ENCODE results near the gene MELTF. TPM values are rescaled to one million over a fixed set of nuclear protein-coding genes. Genes with fewer than 3 reads are reported as not detected.

The MELTF gene
- polyA plus RNA-seq, 1 donor from 2014 or later, result 0.09 TPM

DNA sequence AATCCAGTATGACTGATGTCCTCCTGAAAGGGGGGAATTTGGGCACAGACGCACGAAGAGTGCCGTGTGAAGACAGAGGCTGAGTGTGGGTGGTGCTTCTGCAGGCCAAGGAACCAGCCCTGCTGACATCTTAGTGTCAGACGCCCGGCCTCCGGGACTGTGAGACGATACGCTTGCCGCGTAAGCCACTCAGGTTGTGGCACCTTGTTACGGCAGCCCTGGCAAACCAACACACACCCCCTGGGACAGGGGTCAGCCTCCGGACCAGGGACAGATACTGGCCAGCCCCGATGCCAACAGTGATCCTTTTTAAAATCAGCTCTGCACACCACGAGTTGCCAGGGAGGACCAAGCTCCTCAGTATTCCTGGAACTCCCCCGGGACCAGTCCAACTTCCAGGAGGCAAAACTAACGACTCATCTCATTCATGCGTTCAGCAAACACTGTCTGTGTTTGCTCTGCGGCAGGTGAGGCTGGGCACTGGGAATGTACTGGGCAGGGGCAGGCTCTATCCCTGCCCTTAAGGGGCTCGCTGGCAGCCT is 39.8 kb downstream of the MELTF start:
- Histone ChIP-seq H3K27me3 (ENCODE audit: insufficient read depth, low read depth, low read length) (no peaks in the 10 kb centered on the region), H3K27ac (ENCODE audit: low read length) (no peak overlapping the region), H3K4me3 (ENCODE audit: low read length) (no peak overlapping the region), H3K9me2 (ENCODE audit: insufficient read depth, low read length) (no peaks in the 10 kb centered on the region), H3K79me2 (replicated peaks; ENCODE audit: insufficient read depth, low read length) (no peaks in the 10 kb centered on the region), H4K20me1 (ENCODE audit: insufficient read depth) (no peaks in the 10 kb centered on the region), H3K9me3 (ENCODE audit: low read length) (no peaks in the 10 kb centered on the region), H3F3A (ENCODE audit: insufficient read depth, low read length, poor library complexity, severe bottlenecking) (no peaks in the 10 kb centered on the region), H3K36me3 (ENCODE audit: insufficient read depth, low read length) (no peaks in the 10 kb centered on the region), H3K9ac (ENCODE audit: low read length) (no peak overlapping the region), H3K4me2 (ENCODE audit: low read length) (no peak overlapping the region), H2AFZ (ENCODE audit: low read depth, low read length) (no peak overlapping the region)
- no peak for TF ChIP-seq POLR2AphosphoS5 (IDR thresholded peaks at IDR 0.05)
- TF ChIP-seq MXI1 (conservative IDR thresholded peaks at IDR 0.05; ENCODE audit: poor library complexity, severe bottlenecking), result no peak
- no peak for TF ChIP-seq EP300 (conservative IDR thresholded peaks at IDR 0.05; ENCODE audit: poor library complexity, severe bottlenecking)
- no peak for TF ChIP-seq RAD21 (conservative IDR thresholded peaks at IDR 0.05)
- TF ChIP-seq TAF1 (IDR thresholded peaks at IDR 0.05; ENCODE audit: low read depth), result no peak
- TF ChIP-seq EZH2 (IDR thresholded peaks at IDR 0.05; ENCODE audit: borderline replicate concordance, insufficient read depth, low read length, poor library complexity, severe bottlenecking), result no peak
- TF ChIP-seq SMC3 (conservative IDR thresholded peaks at IDR 0.05; ENCODE audit: poor library complexity), result no peak
- no peak for TF ChIP-seq CTCF (IDR thresholded peaks at IDR 0.05; ENCODE audit: poor library complexity, severe bottlenecking)
- TF ChIP-seq, protein P1, sequence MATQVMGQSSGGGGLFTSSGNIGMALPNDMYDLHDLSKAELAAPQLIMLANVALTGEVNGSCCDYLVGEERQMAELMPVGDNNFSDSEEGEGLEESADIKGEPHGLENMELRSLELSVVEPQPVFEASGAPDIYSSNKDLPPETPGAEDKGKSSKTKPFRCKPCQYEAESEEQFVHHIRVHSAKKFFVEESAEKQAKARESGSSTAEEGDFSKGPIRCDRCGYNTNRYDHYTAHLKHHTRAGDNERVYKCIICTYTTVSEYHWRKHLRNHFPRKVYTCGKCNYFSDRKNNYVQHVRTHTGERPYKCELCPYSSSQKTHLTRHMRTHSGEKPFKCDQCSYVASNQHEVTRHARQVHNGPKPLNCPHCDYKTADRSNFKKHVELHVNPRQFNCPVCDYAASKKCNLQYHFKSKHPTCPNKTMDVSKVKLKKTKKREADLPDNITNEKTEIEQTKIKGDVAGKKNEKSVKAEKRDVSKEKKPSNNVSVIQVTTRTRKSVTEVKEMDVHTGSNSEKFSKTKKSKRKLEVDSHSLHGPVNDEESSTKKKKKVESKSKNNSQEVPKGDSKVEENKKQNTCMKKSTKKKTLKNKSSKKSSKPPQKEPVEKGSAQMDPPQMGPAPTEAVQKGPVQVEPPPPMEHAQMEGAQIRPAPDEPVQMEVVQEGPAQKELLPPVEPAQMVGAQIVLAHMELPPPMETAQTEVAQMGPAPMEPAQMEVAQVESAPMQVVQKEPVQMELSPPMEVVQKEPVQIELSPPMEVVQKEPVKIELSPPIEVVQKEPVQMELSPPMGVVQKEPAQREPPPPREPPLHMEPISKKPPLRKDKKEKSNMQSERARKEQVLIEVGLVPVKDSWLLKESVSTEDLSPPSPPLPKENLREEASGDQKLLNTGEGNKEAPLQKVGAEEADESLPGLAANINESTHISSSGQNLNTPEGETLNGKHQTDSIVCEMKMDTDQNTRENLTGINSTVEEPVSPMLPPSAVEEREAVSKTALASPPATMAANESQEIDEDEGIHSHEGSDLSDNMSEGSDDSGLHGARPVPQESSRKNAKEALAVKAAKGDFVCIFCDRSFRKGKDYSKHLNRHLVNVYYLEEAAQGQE (IDR thresholded peaks at IDR 0.05; ENCODE audit: borderline replicate concordance), result no peak

GRCh38 chr3:196988241-196989029 is 41.2 kb downstream of the MELTF start:
- no peaks in the 10 kb centered on the region for H3F3A ChIP-seq (ENCODE audit: insufficient read depth, low read length, poor library complexity, severe bottlenecking)
- H3K9me2 ChIP-seq (ENCODE audit: insufficient read depth, low read length), result no peaks in the 10 kb centered on the region
- no peak for TF ChIP-seq EP300 (conservative IDR thresholded peaks at IDR 0.05; ENCODE audit: poor library complexity, severe bottlenecking)
- TF ChIP-seq, protein P1 (IDR thresholded peaks at IDR 0.05; ENCODE audit: borderline replicate concordance), result no peak
- H3K79me2 ChIP-seq (replicated peaks; ENCODE audit: insufficient read depth, low read length), result no peaks in the 10 kb centered on the region
- no peak overlapping the region for H3K4me2 ChIP-seq (ENCODE audit: low read length)
- no peak overlapping the region for H3K4me3 ChIP-seq (ENCODE audit: low read length)
- H3K36me3 ChIP-seq (ENCODE audit: insufficient read depth, low read length), result no peaks in the 10 kb centered on the region
- H3K9me3 ChIP-seq (ENCODE audit: low read length), result no peaks in the 10 kb centered on the region
- no peak overlapping the region for H3K9ac ChIP-seq (ENCODE audit: low read length)
- H3K27me3 ChIP-seq (ENCODE audit: insufficient read depth, low read depth, low read length), result no peaks in the 10 kb centered on the region
- no peaks in the 10 kb centered on the region for H4K20me1 ChIP-seq (ENCODE audit: insufficient read depth)
- H3K27ac ChIP-seq (ENCODE audit: low read length), result no peak overlapping the region
- H2AFZ ChIP-seq (ENCODE audit: low read depth, low read length), result no peak overlapping the region
